Ectodermal cell (in vitro differentiated cells): ENCODE data around the gene LTA.
"Not testable (repeated sequence)": the region's sequence is repeated elsewhere in the genome, so short reads cannot be mapped to it uniquely, and the experiment has no call there.

Experiments
- H3K27ac ChIP-seq: 2 replicates; pipeline ENCODE4 v1.7.0; 2013; ENCODE audit warnings: mild to moderate bottlenecking, low read depth, low read length; ENCODE audit not compliant: insufficient read depth, poor library complexity, severe bottlenecking
- H3K27me3 ChIP-seq: 2 replicates; pipeline ENCODE4 v1.7.0; 2013; ENCODE audit warnings: mild to moderate bottlenecking, low read length; ENCODE audit not compliant: insufficient read depth, control insufficient read depth, poor library complexity, severe bottlenecking
- H3K36me3 ChIP-seq: one replicate; pipeline ENCODE4 v1.7.0; 2013; ENCODE audit warnings: low read length; ENCODE audit not compliant: control insufficient read depth, insufficient read depth
- H3K4me1 ChIP-seq: one replicate; pipeline ENCODE4 v1.7.0; 2013; ENCODE audit warnings: low read length; ENCODE audit not compliant: control insufficient read depth, insufficient read depth
- H3K4me3 ChIP-seq: 2 replicates; pipeline ENCODE4 v1.7.0; 2013; ENCODE audit warnings: low read depth, low read length, control low read depth; ENCODE audit not compliant: insufficient read depth
- H3K9me3 ChIP-seq: 2 replicates; pipeline ENCODE4 v1.7.0; 2013; ENCODE audit warnings: mild to moderate bottlenecking, low read length, moderate library complexity; ENCODE audit not compliant: control insufficient read depth
- WGBS, 2 experiments: methylation state at CpG; one replicate each; pipeline ENCODE4 v1.1.7; 2013; ENCODE audit warnings: missing lambda C conversion rate in 2 of 2; 5-methylcytosine and 5-hydroxymethylcytosine counted together

Gene LTA

DNA sequence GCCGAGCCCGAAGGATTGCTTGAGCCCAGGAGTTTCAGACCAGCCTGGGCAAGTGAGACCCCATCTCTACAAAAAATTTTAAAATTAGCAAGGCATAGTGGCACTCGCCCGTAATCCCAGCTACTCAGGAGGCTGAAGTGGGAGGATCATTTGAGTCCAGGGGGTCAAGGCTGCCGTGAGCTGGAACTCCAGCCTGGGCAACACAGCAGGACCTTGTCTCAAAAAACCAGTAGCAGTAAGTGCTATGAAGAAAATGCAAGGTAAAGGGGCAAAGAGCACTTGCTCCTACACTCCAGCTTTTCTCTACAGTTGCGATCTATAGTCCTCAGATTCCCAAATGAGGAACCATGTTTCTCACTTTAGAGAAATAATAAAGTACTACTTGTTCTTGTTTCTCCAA, 28.4 kb upstream of the LTA start:
- Histone ChIP-seq H3K27me3 (no peaks in the 10 kb centered on the region), H3K9me3 (no peaks in the 10 kb centered on the region), H3K4me1 (peaks cover 25% of the 10 kb centered on the region), H3K4me3 (no peak overlapping the region), H3K36me3 (peaks cover 13% of the 10 kb centered on the region), H3K27ac (no peak overlapping the region)
- WGBS, 2 experiments: 89 to 96% methylated on average over 5 to 6 of the region's 6 CpGs

DNA sequence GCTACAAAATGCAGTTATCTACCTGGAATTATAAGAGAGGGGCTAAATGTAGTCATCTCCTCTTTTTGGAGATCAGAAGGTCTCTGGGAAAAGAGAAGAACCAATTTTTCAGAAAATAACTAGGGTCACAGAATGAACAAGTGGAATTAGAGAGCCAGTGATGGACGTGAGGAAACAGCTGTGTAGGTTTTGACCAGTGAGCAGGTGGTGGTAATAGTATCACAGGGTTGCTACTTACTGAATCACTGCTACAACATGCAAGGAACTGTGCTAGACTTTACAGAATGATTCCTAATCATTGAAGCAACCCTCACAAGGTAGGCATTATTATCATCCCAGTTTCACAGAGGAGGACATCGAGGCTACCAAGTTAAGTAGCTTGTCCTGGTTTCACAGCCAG, 27.4 kb upstream of the LTA start:
- H3K27ac ChIP-seq: no peak overlapping the region
- H3K4me1 ChIP-seq: peaks cover 18% of the 10 kb centered on the region
- WGBS, 2 experiments: 88 to 96% methylated on average over 2 of the region's 2 CpGs
- no peaks in the 10 kb centered on the region for H3K9me3 ChIP-seq
- H3K4me3 ChIP-seq: no peak overlapping the region
- H3K27me3 ChIP-seq: no peaks in the 10 kb centered on the region
- H3K36me3 ChIP-seq: peaks cover 3% of the 10 kb centered on the region

DNA sequence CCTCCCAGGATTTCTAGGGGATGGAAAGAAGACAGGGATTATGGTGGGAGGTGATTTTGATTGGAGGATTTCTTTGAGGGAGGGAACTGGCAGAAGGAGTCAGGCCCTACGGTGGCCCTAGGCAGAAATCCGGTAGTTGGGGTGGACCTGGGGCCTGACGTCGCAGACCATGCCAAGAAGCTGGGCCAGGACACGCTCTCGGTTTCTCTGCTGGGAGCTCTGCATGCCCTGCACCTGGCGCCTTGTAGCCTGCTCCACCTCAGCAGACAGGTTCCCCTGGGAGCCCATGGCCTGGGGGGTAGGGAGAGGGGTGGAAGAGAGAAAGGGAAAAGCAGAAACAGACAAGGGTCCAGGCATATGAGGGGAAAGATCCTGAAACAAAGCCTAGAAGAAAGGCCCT, 26.8 kb upstream of the LTA start:
- Histone ChIP-seq H3K27me3 (no peaks in the 10 kb centered on the region), H3K27ac (no peak overlapping the region), H3K4me1 (peaks cover 11% of the 10 kb centered on the region), H3K4me3 (no peak overlapping the region), H3K36me3 (no peaks in the 10 kb centered on the region), H3K9me3 (no peaks in the 10 kb centered on the region)
- 84 to 87% methylated on average over 7 of the region's 7 CpGs for WGBS, 2 experiments

DNA sequence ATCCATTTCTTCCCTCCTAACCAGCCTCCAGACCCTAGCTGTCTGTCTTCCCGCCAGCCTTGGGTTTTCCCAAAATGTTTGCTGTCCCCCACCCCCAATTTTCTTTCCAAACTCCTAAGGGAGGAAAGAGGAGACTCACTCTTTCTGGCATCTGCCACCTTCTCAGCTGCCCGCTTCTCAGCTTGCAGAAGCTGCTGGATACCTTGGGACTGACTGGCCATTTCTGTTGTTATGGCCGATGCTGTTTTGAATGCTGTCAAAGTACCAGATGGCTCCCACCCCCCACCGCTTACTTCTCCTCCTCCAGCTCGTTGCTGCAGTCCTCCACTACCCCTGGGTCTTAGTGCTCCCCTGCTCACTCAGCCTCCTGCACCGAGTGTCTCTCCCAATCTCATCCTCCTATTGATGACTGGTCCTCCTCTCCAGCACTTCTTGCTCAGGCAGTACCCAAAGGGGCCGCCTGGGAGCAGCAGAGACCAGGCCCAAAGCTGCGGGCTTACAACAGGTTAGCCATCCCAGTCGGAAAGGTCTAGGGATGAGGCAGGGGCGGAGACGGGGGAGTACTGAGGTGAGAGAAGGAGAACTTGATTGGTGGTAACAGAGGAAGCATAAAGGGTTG, 25.6 kb upstream of the LTA start, which contains the start of gene ATP6V1G2:
TSS of gene ATP6V1G2 (minus strand) at position 270 of the 619 bp plus-strand sequence. CDS start at position 221, 49 bp downstream.
- H3K27ac ChIP-seq: peak within 1 kb of the TSS; percentile 58
- 2% methylated on average over 11 of the region's 11 CpGs for WGBS, 2 experiments
- no peaks in the 10 kb centered on the region for H3K27me3 ChIP-seq
- no peaks in the 10 kb centered on the region for H3K9me3 ChIP-seq
- H3K36me3 ChIP-seq: no peaks in the 10 kb centered on the region
- peaks cover 10% of the 10 kb centered on the region for H3K4me1 ChIP-seq
- peak within 1 kb of the TSS; percentile 54 for H3K4me3 ChIP-seq

GRCh38 chr6:31546958-31547726, 24.9 kb upstream of the LTA start, which contains the start of gene NFKBIL1:
Gene NFKBIL1 (plus strand): TSS chr6:31547608. CDS start chr6:31547695, 87 bp downstream.
- 0% methylated on average over 25 of the region's 25 CpGs for WGBS, 2 experiments
- no peaks in the 10 kb centered on the region for H3K9me3 ChIP-seq
- peak within 1 kb of the TSS; percentile 58 for H3K27ac ChIP-seq
- no peaks in the 10 kb centered on the region for H3K36me3 ChIP-seq
- H3K4me1 ChIP-seq: peaks cover 10% of the 10 kb centered on the region
- H3K4me3 ChIP-seq: peak within 1 kb of the TSS; percentile 54
- no peaks in the 10 kb centered on the region for H3K27me3 ChIP-seq

DNA sequence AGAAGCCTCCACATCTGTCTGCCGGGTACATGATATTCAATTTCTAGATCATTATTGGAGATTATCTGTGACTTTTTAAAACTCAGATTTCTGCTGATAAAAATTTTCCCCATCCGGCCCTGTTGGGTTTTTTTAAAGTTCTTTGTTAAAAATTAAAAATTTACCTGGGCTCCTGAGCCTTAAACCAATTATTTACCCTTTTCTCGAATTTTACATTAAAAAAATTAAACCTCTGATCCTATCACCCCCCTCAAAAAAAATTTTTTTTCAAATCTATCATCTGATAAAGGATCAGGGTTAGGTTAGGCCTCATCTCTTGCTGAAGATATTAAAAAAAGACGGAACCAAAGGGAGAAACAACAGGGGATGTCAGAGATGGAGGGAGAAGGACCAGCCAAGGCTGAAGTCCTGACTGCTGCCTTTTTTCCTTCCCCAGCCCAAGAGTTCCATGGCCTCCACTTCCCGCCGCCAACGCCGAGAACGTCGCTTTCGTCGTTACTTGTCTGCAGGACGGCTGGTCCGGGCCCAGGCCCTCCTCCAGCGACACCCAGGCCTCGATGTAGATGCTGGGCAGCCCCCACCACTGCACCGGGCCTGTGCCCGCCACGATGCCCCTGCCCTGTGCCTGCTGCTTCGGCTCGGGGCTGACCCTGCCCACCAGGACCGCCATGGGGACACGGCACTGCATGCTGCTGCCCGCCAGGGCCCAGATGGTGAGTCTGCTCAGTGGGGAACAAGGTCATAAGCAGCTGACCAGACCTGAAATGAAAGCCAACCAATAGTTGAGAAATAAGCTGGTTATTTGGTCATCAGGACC, 24.2 kb upstream of the LTA start:
- H3K36me3 ChIP-seq: no peaks in the 10 kb centered on the region
- peaks cover 10% of the 10 kb centered on the region for H3K4me1 ChIP-seq
- H3K9me3 ChIP-seq: no peaks in the 10 kb centered on the region
- no peaks in the 10 kb centered on the region for H3K27me3 ChIP-seq
- 84 to 86% methylated on average over 22 to 24 of the region's 24 CpGs for WGBS, 2 experiments
- H3K27ac ChIP-seq: no peak overlapping the region
- peak overlapping the region; percentile 54 for H3K4me3 ChIP-seq

DNA sequence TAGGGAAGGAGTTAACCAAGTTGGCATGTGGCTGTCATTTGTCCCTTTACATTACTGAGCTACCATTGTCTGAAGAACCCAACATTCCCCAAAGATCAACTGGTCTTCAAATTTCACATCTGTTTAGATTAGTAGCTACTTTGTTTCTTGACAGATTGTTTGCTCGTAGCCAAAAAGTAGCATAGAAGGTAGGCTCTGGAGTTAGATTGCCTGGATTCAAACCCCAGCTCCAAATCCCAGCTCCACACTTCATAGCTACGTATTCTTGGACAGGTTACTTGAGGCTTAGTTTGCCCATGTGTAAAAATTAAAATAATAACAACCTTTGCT, 23.6 kb upstream of the LTA start:
- H3K4me3 ChIP-seq: peak overlapping the region; percentile 54
- no peak overlapping the region for H3K27ac ChIP-seq
- no peaks in the 10 kb centered on the region for H3K9me3 ChIP-seq
- peaks cover 4% of the 10 kb centered on the region for H3K36me3 ChIP-seq
- WGBS, 2 experiments: 92 to 100% methylated on average over 1 to 2 of the region's 2 CpGs
- H3K27me3 ChIP-seq: no peaks in the 10 kb centered on the region
- H3K4me1 ChIP-seq: peaks cover 10% of the 10 kb centered on the region

DNA sequence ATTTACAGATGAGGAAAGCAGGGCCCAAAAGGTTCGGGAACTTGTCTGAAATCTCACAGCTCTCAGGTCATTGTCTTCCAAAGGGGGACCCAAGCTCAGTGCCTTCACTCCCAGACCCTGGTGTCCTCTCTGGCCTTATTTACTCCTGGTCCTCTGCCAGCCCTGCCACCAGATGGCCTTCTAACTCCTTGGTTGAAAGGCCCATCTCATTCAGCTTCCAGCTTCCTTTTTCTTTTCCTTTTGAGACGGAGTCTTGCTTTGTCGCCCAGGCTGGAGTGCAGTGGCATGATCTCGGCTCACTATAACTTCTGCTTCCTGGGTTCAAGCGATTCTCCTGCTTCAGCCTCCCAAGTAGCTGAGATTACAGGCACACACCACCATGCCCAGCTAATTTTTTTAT, 20.7 kb upstream of the LTA start:
- not testable (repeated sequence) for H3K4me1 ChIP-seq, H3K27me3 ChIP-seq, H3K9me3 ChIP-seq, H3K27ac ChIP-seq, H3K36me3 ChIP-seq, H3K4me3 ChIP-seq
- 72 to 73% methylated on average over 5 of the region's 5 CpGs for WGBS, 2 experiments

DNA sequence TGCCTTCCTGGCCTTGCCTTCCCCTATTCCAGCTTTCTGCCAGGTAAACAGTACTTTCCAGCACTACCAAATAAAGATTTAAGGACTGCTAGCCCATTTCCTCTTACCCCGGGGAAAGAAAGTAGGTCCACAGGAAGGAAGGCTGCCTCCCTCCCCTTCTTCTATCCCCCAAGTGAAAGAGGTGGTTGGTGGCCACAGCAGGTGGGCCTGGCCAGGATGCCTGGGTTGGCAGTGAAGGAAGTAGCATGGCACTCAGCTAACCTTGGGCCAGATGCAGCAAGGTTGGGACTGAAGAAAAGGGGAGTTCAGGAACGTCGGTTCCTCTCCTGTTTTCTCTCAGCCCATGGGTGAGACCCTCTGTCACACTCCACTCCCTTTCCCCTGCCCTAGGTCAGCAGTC, 15.8 kb upstream of the LTA start:
- Histone ChIP-seq H3K4me1 (no peaks in the 10 kb centered on the region), H3K27ac (no peak overlapping the region), H3K36me3 (peaks cover 10% of the 10 kb centered on the region), H3K27me3 (no peaks in the 10 kb centered on the region), H3K4me3 (no peak overlapping the region), H3K9me3 (no peaks in the 10 kb centered on the region)
- 89% methylated on average over 3 of the region's 3 CpGs for WGBS, 2 experiments
